ENCODE data around the gene ADARB1. TPM values are rescaled to one million over a fixed set of nuclear protein-coding genes. Genes with fewer than 3 reads are reported as not detected.
"Not testable (repeated sequence)": the region's sequence is repeated elsewhere in the genome, so short reads cannot be mapped to it uniquely, and the experiment has no call there.

The ADARB1 gene
- total and polyA plus RNA-seq, 8 donors: 3.2 to 33.9 (median 9.4) TPM

- DNase-seq: no peak
- intact Hi-C loops (cut with DNase I; ENCODE audit: low total_unique reads): no loop called here
- Histone ChIP-seq H3K27ac (no peak overlapping the region), H3K9me3 (no peaks in the 10 kb centered on the region), H3K4me1 (peaks cover 14 to 35% (median 29%) of the 10 kb centered on the region in 4 donors), H3K4me3 (no peak overlapping the region), H3K36me3 (no peaks in the 10 kb centered on the region), H3K27me3 (peaks cover 0 to 30% (median 15%) of the 10 kb centered on the region in 3 donors)
- no peak for TF ChIP-seq POLR2AphosphoS5 (IDR thresholded peaks at IDR 0.05)
- WGBS, 5 donors: 76 to 88% (median 85%) methylated on average over 14 to 21 of the region's 21 CpGs
These were observed 46.9 kb upstream of the ADARB1 start for GRCh38 chr21:45027241-45028196.

- intact Hi-C loops (cut with DNase I; ENCODE audit: low total_unique reads): not testable (repeated sequence)
These were observed 45.7 kb upstream of the ADARB1 start for GRCh38 chr21:45028645-45029044.

GRCh38 chr21:45029298-45029947 lies 45.0 kb upstream of the ADARB1 start:
- no peak for TF ChIP-seq POLR2AphosphoS5 (IDR thresholded peaks at IDR 0.05)
- no peak for TF ChIP-seq POLR2A (IDR thresholded peaks at IDR 0.05)
- TF ChIP-seq CTCF (IDR thresholded peaks at IDR 0.05): no peak
- TF ChIP-seq EP300 (IDR thresholded peaks at IDR 0.05): no peak
- H3K36me3 ChIP-seq: no peaks in the 10 kb centered on the region
- H3K27ac ChIP-seq: peak overlapping the region in 4 of 5 donors; percentile 47 to 80 (median 57)
- H3K27me3 ChIP-seq: peaks cover 0 to 44% (median 24%) of the 10 kb centered on the region in 3 donors
- peaks cover 26 to 54% (median 42%) of the 10 kb centered on the region in 4 donors for H3K4me1 ChIP-seq
- intact Hi-C loops (cut with DNase I; ENCODE audit: low total_unique reads): no loop called here
- WGBS, 5 donors: 61 to 80% (median 73%) methylated on average over 12 to 14 of the region's 14 CpGs
- peak in 1 of 2 donors; percentile 77 for DNase-seq
- H3K9me3 ChIP-seq: no peaks in the 10 kb centered on the region
- H3K4me3 ChIP-seq: no peak overlapping the region

More at GRCh38 chr21:45028645-45029044, 45.7 kb upstream of the ADARB1 start:
- H3K4me1 ChIP-seq: peaks cover 23 to 46% (median 36%) of the 10 kb centered on the region in 4 donors
- not testable (repeated sequence) for DNase-seq, H3K4me3 ChIP-seq, H3K27ac ChIP-seq, H3K9me3 ChIP-seq, H3K36me3 ChIP-seq
- peaks cover 0 to 40% (median 24%) of the 10 kb centered on the region in 3 donors for H3K27me3 ChIP-seq
- 79 to 98% (median 92%) methylated on average over 2 to 12 of the region's 12 CpGs for WGBS, 5 donors

GRCh38 chr21:45029948-45030681 lies 44.3 kb upstream of the ADARB1 start:
- H3K9me3 ChIP-seq: no peaks in the 10 kb centered on the region
- DNase-seq: no peak
- H3K36me3 ChIP-seq: no peaks in the 10 kb centered on the region
- H3K4me1 ChIP-seq: peaks cover 26 to 60% (median 48%) of the 10 kb centered on the region in 4 donors
- intact Hi-C loops (cut with DNase I; ENCODE audit: low total_unique reads): no loop called here
- WGBS, 5 donors: 33 to 52% (median 45%) methylated on average over 16 to 26 of the region's 26 CpGs
- peak overlapping the region in 4 of 5 donors; percentile 47 to 80 (median 57) for H3K27ac ChIP-seq
- TF ChIP-seq CTCF (IDR thresholded peaks at IDR 0.05) (no peak), EP300 (IDR thresholded peaks at IDR 0.05) (no peak), POLR2A (IDR thresholded peaks at IDR 0.05) (no peak), POLR2AphosphoS5 (IDR thresholded peaks at IDR 0.05) (no peak)
- peaks cover 0 to 49% (median 24%) of the 10 kb centered on the region in 3 donors for H3K27me3 ChIP-seq
- H3K4me3 ChIP-seq: no peak overlapping the region

Measured in stomach (tissue), 9 donors.